Hematopoietic multipotent progenitor cell treated with erythropoietin and hydrocortisone succinate and interleukin-3 and kit ligand, for 8 days (in vitro differentiated cells): ENCODE results near the gene RAPGEFL1.
A peak's percentile ranks its signal among the peaks of the same experiment; 100 is the strongest.
"Not testable (repeated sequence)": the region's sequence is repeated elsewhere in the genome, so short reads cannot be mapped to it uniquely, and the experiment has no call there.

Source experiments
- DNase-seq: peaks from one replicate; pipeline ENCODE4 v3.0.0-alpha.2; 2015

RAPGEFL1 gene

DNA sequence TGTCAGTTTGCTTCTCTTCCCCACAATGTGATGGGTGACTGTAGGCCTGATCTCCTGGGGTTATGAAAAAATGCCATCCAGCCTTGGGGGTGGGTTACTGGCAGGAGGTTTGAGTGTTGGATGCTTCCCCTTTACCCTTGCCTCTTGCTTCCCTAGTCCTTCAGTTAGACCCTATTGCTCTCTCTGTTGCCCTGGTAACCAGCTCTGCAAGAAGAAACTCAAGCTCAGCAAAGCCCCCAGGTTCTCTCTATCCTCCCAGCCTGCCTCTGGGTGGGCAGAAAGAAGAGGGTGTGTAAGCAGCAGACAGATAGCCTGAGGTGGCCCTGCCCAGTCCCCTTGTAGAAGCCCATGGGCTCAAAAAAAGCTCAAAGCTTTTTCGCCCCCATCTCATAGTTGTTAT lies 2.8 kb upstream of the RAPGEFL1 start:
- no peak for DNase-seq

DNA sequence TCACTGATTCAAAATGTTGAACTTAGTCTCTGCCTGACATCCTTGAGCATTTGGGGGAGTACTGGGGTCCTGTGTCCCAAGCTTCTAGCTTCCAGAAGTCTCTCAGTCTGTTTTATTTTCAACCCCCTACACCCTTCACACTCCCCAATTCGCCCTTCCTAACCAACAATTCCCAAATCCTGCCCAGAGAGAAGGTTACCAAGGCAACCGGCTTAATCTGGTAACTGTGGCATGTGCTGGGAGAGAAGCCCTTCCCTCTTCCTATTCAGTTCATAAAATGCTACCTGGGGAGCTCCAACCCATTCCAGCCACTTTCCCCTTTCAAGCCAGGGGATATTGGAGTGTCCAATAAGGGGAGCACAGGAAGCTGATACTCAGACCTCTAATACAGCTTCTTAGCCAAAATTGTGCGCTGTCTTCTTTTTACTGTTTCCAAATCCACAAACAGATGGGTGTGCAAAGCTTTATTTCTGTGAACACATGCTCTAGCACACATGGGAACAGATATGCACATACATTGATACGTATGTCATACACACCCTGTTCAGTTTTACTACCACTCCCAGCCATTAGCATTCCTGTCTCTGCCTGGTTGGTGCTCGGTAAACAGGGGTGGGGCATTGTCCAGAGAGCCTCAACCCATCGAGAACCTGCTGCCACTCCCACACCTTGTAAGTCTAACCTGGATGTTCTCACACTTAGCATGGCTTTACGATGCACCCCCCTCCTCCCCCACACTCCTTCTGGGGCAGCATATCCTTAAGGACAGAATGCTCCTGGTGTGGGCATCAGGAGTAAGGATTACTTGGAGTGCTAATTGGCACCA lies 1.1 kb upstream of the RAPGEFL1 start:
- DNase-seq = no peak

DNA sequence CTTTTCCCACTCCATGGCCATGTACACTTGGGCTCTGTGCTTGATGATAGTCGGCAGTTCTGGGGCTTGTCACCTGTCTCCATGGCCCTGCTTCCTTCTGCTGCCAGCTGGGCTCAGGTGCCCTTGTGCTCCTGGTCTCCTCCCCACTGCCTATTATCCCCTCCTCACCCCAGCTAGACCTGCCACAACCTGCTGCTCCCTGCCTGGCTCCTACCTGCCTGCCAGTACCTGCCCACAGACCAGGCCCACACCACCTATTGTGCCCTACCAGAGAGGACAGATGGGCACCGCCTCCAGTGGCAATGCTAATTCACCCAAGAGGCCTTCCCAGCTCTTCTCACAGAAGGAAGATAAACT lies 538 bp upstream of the RAPGEFL1 start:
- no peak for DNase-seq

DNA sequence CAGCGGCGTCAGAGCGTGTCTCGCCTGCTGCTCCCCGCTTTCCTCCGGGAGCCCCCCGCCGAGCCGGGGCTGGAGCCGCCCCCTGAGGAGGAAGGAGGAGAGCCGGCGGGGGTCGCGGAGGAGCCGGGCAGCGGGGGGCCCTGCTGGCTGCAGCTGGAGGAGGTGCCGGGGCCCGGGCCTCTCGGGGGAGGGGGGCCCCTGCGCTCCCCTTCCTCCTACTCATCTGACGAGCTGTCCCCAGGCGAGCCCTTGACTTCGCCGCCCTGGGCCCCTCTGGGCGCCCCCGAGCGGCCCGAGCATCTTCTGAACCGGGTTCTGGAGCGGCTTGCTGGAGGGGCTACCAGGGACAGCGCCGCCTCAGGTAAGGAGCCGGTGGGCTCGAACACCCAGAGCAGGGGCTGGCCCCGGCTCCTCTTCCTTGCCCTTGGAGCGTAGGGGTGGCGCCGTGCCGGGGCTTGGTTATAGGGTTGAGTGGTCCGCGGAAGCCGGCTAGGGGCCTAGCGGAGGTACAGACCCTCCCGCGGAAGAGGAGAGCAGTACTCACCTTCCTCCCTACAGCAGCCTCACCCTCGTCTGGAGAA lies 841 bp downstream of the RAPGEFL1 start:
- DNase-seq = no peak

DNA sequence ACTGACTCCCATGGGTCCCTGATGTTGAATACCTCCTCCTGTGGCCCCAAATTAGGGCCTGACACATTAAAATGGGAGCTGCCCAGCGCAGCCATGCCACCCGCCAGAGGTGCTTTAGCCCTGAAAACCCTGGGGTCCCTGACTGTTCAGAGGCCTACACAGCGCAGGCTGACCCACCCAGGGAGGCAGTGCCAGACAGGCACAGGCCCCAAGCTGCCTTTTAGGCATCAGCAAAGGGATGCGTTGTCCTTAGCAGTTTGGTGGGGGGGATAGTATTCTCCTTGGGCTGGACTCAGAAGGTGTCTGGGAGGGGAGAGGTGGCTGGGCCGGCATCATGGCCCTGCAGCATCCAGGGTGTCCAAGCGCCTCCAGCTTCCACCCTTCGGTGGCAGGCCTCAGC lies 1.4 kb downstream of the RAPGEFL1 start:
- DNase-seq = no peak

DNA sequence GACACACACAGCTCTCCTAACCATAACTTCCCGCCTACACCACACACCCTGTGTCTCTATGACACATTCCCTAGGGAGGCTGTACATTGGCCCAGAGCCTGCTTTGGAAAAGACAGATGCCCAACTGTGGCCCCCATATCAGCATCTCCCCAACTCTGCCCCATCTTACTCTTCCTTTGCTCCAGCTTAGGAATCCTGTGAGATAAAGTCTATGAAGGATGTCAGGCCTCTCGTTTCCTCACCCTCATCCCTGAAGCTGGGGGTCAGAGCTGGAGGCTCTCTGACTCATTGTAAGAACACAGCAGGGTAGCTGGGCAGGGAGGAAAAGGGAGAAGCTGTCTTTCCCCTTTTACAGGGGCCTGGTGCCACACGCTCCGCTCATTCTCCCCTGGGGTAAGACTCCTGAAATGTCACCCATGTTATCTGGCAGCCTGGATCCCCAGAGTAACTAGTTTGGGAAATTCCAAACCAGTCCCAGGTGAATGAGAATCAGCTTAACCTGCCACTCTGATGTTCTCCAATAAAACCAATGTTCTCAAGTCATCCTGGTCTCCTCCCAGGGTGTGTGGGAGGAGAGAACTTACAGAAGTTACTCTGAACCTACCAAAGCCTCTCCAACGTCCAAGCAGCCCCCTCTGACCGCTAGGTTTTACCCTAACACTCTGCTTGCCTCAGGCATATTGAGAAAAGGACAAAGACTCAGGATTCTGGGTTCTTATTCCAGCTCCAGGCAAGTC lies 2.8 kb downstream of the RAPGEFL1 start:
- DNase-seq = no peak

DNA sequence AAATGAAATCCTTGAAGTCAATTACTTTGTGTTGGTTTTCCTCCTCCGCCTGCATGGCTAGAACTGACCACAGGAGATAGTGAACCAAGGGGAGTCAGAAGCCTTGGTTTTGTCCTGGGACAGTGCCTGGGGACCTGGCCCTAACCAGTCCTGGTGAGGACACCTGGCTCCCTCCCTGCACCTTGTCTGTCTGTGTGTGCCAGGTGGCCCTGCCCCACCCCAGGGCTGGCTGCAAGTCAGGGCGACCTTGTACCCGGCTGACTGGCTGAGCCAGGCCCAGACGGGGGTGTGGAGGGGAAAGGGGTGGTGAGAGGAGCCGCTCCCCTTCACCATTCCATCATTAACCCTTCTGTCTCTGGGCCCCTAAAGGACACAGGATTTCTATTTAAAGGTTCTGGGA lies 3.4 kb downstream of the RAPGEFL1 start:
- DNase-seq = no peak

DNA sequence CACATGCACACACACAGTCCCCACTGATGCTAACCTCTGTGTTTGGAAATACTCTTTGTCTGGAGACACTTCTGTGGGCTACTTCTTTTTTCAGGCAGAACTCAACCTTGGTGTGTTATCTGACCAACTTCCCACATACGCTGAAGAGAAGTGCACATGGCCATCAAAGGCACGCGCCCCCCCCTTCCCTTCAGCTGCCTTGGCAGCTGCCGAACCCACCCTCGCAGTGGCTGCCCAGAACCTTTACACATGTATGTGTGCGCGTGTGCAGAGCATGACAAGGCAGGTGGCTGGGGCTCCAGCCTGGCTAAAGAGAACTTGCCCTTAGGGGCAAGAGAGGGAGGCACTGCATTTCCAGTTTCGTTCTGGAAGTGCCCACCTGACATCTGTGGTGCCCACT lies 3.9 kb downstream of the RAPGEFL1 start:
- no peak for DNase-seq

DNA sequence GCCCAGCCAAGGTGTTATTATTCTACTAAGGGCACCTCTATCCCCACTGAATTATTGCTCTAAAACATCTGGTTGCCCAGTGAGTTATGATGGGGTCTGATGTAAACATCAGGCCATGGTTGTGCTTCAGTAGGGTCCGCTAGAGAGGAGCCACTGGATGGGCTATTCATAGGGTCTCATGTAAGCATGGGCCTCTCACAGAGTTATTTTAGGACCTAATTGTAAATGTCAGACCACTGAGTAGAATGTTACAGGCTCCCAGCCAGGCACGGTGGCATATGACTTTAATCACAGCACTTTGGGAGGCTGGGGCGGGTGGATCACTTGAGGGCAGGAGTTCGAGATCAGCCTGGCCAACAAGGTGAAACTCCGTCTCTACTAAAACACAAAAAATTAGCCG lies 5.3 kb downstream of the RAPGEFL1 start:
- no peak for DNase-seq

DNA sequence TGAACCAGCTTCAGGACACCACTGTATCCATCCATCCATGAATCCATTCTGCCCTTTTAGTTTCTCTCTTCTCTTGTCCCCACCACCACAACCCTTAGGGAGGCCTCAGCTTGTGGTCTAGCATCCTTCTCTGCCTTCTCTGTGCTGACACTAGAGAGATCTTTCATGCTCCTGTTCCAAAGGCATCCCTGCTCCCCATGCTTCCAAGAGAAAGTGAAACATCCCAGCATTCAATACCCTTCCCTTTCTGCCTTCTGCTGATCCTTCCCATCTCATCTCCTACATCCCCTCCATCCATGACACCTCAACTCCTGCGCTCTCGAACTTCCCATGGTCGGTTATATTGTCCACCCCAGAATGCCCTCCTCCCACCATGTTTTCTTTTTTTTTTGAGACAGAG lies 10.0 kb downstream of the RAPGEFL1 start:
- no peak for DNase-seq

DNA sequence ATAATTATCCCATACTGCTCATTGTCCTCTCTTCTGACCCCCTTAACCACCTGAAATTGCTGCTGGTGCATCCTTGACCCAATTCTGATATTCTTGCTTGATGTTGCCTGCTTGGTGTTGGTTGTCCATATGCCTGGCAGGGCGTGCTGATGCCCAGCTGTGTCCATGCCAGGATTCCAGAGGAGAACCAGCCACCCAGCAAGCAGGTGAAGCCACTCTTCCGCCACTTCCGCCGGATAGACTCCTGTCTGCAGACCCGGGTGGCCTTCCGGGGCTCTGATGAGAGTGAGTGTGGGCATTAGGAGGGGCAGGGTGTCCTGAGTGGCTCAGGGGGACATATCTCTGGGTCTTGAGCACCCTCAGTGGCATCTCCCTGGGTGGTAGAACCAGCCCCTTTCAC lies 11.4 kb downstream of the RAPGEFL1 start:
- DNase-seq = no peak

DNA sequence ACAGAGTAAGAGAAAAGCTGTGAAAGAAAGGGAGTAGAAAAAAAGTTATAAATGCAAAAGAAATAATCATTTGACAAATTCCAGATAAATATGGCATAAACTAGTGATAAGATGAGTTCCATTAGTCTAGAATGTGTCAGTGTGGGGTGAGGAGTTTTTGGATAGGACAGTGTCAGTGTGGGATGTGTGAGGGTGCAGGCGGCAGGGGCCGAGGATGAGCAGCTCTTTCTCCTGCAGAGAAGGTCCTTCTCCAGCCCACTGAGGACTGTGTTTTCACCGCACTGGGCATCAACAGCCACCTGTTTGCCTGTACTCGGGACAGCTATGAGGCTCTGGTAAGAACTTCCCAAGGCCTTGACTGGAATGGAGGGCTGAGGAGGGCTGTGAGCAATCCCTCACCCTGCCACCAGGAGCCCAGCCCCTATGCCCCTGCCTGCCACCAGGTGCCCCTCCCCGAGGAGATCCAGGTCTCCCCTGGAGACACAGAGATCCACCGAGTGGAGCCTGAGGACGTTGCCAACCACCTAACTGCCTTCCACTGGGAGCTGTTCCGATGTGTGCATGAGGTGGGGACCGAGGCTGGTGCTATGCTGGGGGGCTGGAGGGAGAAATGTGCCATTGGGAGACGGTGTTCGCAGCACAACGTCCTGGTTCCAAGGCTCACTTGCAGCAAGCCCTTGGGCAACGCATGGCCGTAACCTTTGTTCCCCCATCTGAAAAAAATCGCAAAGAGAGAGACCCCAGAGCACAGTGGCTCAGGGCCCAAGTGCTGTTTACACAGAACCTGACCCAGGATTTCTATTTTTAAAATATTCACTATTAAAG lies 13.1 kb downstream of the RAPGEFL1 start:
- peak; percentile 52 for DNase-seq

DNA sequence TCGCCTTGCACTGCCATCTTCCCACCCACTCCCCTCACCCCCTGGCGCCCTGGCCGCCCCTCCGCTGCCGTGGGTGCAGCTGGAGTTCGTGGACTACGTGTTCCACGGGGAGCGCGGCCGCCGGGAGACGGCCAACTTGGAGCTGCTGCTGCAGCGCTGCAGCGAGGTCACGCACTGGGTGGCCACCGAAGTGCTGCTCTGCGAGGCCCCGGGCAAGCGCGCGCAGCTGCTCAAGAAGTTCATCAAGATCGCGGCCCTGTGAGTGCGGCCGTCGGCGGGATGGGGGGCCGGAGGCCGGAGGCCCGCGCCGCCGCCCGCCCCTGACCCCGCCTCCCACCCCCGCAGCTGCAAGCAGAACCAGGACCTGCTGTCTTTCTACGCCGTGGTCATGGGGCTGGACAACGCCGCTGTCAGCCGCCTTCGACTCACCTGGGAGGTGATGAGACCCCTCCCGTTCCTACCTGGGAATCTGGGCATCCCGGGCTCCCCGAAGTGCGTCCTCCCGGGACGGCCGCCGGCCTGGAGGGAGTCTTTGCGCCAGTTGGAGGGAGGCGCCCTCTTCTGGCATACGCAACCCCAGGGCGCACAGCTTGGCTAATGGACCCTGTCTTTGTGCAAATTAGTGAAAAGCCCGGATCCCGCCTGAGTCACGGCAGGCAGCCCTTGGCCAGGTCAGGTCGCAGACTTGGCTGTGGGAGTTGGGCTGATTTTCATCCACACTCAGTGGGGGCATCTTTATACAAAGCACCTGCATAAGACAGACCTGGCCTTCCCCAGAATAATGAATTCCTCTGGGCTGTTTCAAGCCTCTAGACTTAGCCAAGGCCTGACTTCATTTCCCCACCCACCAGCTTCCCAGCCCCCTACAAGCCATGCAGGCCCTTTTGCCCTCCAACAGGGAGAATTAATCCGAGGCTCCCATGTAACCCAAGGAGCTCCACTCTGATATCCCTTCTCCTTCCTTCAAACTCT lies 14.3 kb downstream of the RAPGEFL1 start:
- DNase-seq = peak; percentile 71

DNA sequence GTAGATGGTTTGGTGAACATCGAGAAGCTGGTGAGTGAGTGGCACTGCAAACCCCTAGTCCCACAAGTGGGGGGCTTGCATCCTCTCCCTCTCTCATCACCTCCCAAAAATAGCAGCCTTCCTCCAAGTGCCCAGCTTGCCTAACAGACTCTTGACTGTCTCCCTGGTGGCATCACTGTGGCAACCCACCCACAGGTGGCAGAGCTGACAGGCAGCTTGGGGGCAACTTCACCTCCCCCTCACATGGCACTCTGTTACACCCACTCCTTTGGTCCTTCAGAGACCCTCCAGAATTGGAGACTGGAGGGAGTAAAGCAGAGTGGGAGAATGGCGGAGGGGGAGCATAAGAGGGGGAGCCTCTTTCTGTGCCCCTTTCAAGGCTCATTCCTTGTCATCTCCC lies 15.7 kb downstream of the RAPGEFL1 start:
- DNase-seq = no peak

DNA sequence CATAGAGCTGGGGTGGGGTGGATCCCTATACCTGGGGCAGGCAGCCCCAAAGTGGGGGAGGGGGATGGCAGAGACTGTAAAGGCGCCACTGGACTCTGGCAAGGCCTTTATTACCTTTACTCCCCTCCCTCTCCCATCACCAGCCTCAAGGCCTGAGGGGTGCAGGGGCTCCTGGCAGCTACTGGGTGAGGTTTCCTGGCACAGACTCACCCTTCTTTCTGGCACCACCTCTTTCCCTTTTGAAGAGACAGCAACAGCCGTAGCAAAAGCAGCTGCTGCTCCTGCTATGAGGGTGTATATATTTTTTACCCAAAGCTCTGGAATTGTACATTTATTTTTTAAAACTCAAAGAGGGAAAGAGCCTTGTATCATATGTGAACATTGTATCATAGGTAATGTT lies 17.6 kb downstream of the RAPGEFL1 start:
- DNase-seq = no peak

DNA sequence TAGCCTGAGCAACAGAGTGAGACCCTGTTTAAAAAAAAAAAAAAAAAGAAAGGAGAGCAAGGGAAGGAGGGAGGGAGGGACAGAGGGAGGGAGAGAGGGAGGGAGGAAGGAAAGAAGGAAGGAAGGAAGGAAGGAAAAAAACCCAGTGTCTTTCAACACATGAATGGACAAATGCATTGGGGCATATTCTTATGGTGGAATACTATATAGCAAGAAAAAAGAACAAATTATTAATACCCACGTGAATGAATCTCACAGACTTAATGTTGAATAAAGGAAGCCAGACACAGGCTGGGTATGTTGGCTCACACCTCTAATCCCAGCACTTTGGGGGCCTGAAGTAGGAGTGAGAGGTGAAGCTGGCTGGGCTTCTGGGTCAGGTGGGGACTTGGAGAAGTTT lies 20.3 kb downstream of the RAPGEFL1 start:
- no peak for DNase-seq

DNA sequence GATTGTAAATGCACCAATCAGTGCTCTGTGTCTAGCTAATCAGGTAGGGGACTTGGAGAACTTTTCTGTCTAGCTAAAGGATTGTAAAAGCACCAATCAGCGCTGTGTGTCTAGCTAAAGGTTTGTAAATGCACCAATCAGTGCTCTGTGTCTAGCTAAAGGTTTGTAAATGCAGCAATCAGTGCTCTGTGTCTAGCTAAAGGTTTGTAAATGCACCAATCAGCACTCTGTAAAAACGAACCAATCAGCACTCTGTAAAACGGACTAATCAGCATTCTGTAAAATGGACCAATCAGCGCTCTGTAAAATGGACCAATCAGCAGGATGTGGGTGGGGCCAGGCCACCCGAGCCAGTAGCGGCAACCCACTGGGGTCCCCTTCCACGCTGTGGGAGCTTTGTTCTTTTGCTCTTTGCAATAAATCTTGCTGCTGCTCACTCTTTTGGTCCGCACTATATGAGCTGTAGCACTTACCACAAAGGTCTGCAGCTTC lies 20.7 kb downstream of the RAPGEFL1 start:
- DNase-seq = peak; percentile 11

DNA sequence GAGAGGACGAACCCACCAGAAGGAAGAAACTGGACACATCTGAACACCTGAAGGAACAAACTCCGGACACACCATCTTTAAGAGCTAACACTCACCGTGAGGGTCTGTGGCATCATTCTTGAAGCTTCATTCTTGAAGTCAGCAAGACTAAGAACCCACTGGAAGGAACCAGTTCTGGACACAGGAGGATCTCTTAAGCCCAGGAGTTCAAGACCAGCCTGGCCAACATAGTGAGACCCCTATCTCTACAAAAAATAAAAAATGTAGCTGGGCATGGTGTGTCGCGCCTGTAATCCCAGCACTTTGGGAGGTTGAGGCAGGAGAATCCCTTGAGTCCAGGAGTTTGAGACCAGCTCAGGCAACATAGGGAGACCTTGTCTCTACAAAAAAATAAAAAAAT lies 21.3 kb downstream of the RAPGEFL1 start:
- no peak for DNase-seq

DNA sequence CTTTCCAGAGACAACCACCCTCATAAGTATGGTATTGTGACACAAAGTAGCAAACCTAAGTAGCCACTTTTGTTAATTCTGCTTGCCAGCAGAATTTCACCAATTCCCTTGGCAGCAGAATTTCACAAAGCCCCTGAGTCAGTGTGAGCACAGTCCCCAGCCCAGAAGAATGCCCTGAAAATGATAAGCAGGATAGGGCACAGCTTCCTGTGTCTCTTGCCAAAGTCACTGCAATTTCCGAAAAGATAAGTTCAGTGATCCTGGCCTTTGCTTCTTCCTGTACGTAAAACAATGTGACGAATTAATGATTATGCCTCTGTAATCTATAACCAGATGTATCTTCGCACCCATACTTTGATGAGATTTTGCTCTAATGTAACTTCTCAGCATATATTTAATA lies 25.9 kb downstream of the RAPGEFL1 start:
- peak; percentile 95 for DNase-seq

DNA sequence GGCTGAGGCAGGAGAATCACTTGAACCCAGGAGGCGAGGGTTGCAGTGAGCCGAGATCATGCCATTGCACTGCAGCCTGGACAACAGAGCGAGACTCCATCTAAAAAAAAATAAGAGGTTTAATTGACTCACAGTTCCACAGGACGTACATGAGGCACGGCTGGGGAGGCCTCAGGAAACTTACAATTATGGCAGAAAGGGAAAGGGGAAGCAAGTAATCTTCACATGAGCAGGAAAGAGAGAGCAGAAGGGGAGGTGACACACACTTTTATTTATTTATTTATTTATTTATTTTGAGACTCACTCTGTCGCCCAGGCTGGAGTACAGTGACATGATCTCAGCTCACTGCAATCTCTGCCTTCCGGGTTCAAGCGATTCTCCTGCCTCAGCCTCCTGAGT lies 28.9 kb downstream of the RAPGEFL1 start:
- not testable (repeated sequence) for DNase-seq

DNA sequence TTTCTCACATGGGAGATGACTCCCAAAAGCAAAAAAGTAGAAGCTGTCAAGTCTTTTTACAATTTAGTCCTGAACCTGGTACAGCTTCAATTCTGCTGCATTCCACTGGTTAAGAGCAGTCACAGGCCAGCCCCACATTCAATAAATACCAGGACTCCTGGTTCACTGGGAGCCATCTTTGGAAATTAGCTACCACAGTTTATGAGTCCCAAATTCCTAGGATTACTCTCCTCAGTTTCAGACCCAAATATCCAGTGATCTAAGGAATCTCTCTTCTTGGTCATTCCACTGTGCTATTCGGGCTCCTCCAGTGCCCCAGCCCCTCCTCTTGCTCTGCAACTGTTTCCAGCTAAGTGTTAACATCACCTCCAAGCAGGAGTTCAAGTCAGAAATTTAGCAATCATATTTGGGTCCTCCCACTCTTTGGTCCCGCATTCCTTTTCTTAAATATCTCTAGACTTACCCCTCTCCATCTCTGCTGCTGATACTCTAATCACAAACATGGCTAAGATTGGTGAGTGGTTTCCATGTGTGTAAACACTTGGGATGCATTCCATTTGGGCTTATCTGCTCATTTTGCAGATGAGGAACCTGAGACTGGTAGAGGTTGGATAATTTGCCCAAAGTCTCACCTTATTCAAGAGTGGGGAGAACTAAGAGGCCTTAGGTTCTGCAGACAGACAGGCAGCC lies 32.3 kb downstream of the RAPGEFL1 start:
- no peak for DNase-seq
